GM12878 (cell line): ENCODE measurements around the gene YJU2. TPM values are rescaled to one million over a fixed set of nuclear protein-coding genes. Genes with fewer than 3 reads are reported as not detected.

Experiments used
- ATAC-seq: fragments of 200-7000 bp; cut with Tn5 transposase; 3 replicates; pipeline ENCODE4 v1.9.1; 2020; ENCODE audit warnings: mild to moderate bottlenecking, moderate library complexity
- BruUV-seq: library from RNA; stranded (reverse); fragments of 400-500 nt; replicated peaks from 2 replicates; lab custom pipeline; 2021; lab: Mats Ljungman, UMichigan
- CTCF ChIA-PET: fragments of 300-600 bp; sonication (Branson Sonifier 250); formaldehyde crosslinking; extraction: SDS; loops from one replicate; lab custom pipeline; 2021; ENCODE audit warnings: inconsistent platforms; lab: Yijun Ruan, JAX
- POLR2A ChIA-PET: fragments of 350-600 bp; formaldehyde crosslinking; extraction: SDS; loops from one replicate; lab custom pipeline; 2021; ENCODE audit warnings: inconsistent platforms; lab: Charles Lee
- RAD21 ChIA-PET: fragments of 300-600 bp; sonication (Branson Sonifier 250); formaldehyde crosslinking; loops from one replicate; lab custom pipeline; 2023; ENCODE audit warnings: antibody characterized with exemption; ENCODE audit not compliant: unreplicated experiment; lab: Charles Lee
- SMC1A ChIA-PET: fragments of 300-600 bp; sonication (Branson Sonifier 250); formaldehyde crosslinking; loops from one replicate; lab custom pipeline; 2023; ENCODE audit not compliant: unreplicated experiment, uncharacterized antibody; lab: Charles Lee
- DNase-seq: peaks from one replicate; pipeline ENCODE4 v3.0.0-alpha.2; 2011; ENCODE audit warnings: low read depth, low spot score
- FAIRE-seq: peaks from 3 replicates; lab custom pipeline; 2011; peaks lifted over from hg19 to GRCh38; lab: Jason Lieb, UNC
- H2AFZ ChIP-seq: 2 replicates; pipeline ENCODE4 v1.6.0; 2011; ENCODE audit warnings: low read depth, low read length, control low read depth; ENCODE audit not compliant: control insufficient read depth
- H3K27ac ChIP-seq: 2 replicates; pipeline ENCODE4 v1.5.1; 2011; ENCODE audit warnings: control low read depth; ENCODE audit not compliant: control insufficient read depth, insufficient read depth
- H3K27me3 ChIP-seq, 2 experiments: replicated peaks in 1 of 2; 2 replicates each; pipeline versions ENCODE4 v1.6.0 to v1.6.1; 2011; ENCODE audit warnings: low read length in 1 of 2; ENCODE audit not compliant: control insufficient read depth in 2 of 2, insufficient read depth in 2 of 2
- H3K36me3 ChIP-seq, 2 experiments: 2 replicates each; pipeline ENCODE4 v1.5.1; 2011; ENCODE audit warnings: low read length in 1 of 2; ENCODE audit not compliant: control insufficient read depth in 2 of 2, insufficient read depth in 2 of 2
- H3K4me1 ChIP-seq: 2 replicates; pipeline ENCODE4 v1.6.1; 2011; ENCODE audit warnings: mild to moderate bottlenecking, low read length, moderate library complexity, mixed read lengths; ENCODE audit not compliant: control insufficient read depth, insufficient read depth
- H3K4me2 ChIP-seq: 2 replicates; pipeline ENCODE4 v1.6.0; 2011; ENCODE audit warnings: control low read depth; ENCODE audit not compliant: control insufficient read depth, insufficient read depth
- H3K4me3 ChIP-seq: fragments of 200-600 bp; sonication (generic); 2 replicates; pipeline ENCODE4 v1.5.1; 2016
- H3K79me2 ChIP-seq: 2 replicates; pipeline ENCODE4 v1.6.0; 2011; ENCODE audit warnings: low read length; ENCODE audit not compliant: control insufficient read depth, insufficient read depth
- H3K9ac ChIP-seq: 2 replicates; pipeline ENCODE4 v1.8.0; 2011; ENCODE audit warnings: low read length, control low read depth, mixed read lengths; ENCODE audit not compliant: control insufficient read depth, insufficient read depth
- H3K9me3 ChIP-seq: replicated peaks from 3 replicates; pipeline ENCODE4 v1.5.1; 2011; ENCODE audit warnings: mild to moderate bottlenecking, low read length; ENCODE audit not compliant: control insufficient read depth, insufficient read depth
- H4K20me1 ChIP-seq: 2 replicates; pipeline ENCODE4 v1.6.0; 2011; ENCODE audit not compliant: control insufficient read depth, insufficient read depth
- CEBPB ChIP-seq, 2 experiments: fragments of 150-350 bp in 1 of 2; IDR thresholded peaks; 2 replicates each; pipeline ENCODE4 v1.6.1; 2012 to 2014; ENCODE audit warnings: low read depth in 2 of 2, low read length in 2 of 2, borderline replicate concordance in 1 of 2, inconsistent platforms in 1 of 2
- EED ChIP-seq: sonication (generic); IDR thresholded peaks from 2 replicates; pipeline ENCODE4 v1.6.1; 2016; ENCODE audit warnings: antibody characterized with exemption, low read depth
- JUND ChIP-seq: IDR thresholded peaks from 2 replicates; pipeline ENCODE4 v1.6.1; 2012; ENCODE audit warnings: low read depth, mild to moderate bottlenecking, low read length, improper control_type of control experiment, moderate library complexity
- KAT2A ChIP-seq: conservative IDR thresholded peaks from 2 replicates; pipeline ENCODE4 v1.6.1; 2011; ENCODE audit warnings: low read depth, low read length; ENCODE audit not compliant: control insufficient read depth
- POLR2AphosphoS2 ChIP-seq: IDR thresholded peaks from 2 replicates; pipeline ENCODE4 v1.6.1; 2011; ENCODE audit warnings: low read depth, mild to moderate bottlenecking, low read length, improper control_type of control experiment, moderate library complexity
- SRF ChIP-seq, 2 experiments: IDR thresholded peaks; 2 replicates each; pipeline ENCODE4 v1.6.1; 2011; ENCODE audit warnings: low read depth in 2 of 2, low read length in 2 of 2, mild to moderate bottlenecking in 1 of 2, moderate library complexity in 1 of 2
- TBL1XR1 ChIP-seq: IDR thresholded peaks from 2 replicates; pipeline ENCODE4 v1.6.1; 2012; ENCODE audit warnings: low read depth, low read length, improper control_type of control experiment
- ZNF207 ChIP-seq: fragments of 450-650 bp; IDR thresholded peaks from 2 replicates; pipeline ENCODE4 v1.6.1; 2014; ENCODE audit warnings: antibody characterized with exemption, mild to moderate bottlenecking, borderline replicate concordance
- ZNF384 ChIP-seq: IDR thresholded peaks from 2 replicates; pipeline ENCODE4 v1.6.1; 2012; ENCODE audit warnings: low read depth, mild to moderate bottlenecking, low read length, improper control_type of control experiment, borderline replicate concordance
- WGBS: methylation state at CpG from one replicate; pipeline ENCODE4 v1.1.6; 2016; ENCODE audit warnings: low lambda C conversion rate; ENCODE audit not compliant: insufficient replicate concordance, insufficient coverage; ENCODE audit errors: missing lambda C conversion rate; 5-methylcytosine and 5-hydroxymethylcytosine counted together
- in situ Hi-C: fragments of 300-500 bp; cut with MboI; formaldehyde crosslinking; loops from 9 replicates; pipeline ENCODE4 v1.14.3; 2018; ENCODE audit warnings: mixed read lengths
- intact Hi-C: fragments of 100-400 bp; cut with micrococcal nuclease; formaldehyde crosslinking; loops from one replicate; pipeline ENCODE4 v1.14.2; 2022; ENCODE audit not compliant: unreplicated experiment
- polyA plus RNA-seq, 11 experiments: library from polyadenylated mRNA; depleted of rRNA in 4 of 11; unstranded in 6 of 11; stranded (reverse) in 5 of 11; fragments of >200 nt; fragmentation: Nextera tagmentation in 4 of 11; fragmentation: Illumina TruSeq in 1 of 11; extraction: Ambion mirVana in 4 of 11; extraction: Trizol in 1 of 11; gene quantifications; 1 replicate in 1 of 11; 2 replicates in 10 of 11; pipeline versions ENCODE4 v1.2.1 to v1.2.3, GENCODE V29; 2011 to 2016; ENCODE audit warnings: inconsistent platforms in 2 of 11, missing spikeins in 2 of 11, low read depth in 1 of 11
- total RNA-seq, 4 experiments: library from RNA; depleted of rRNA in 3 of 4; stranded (reverse); fragments of >200 nt in 3 of 4; fragmentation: Illumina TruSeq in 1 of 4; extraction: Trizol in 1 of 4; gene quantifications; 2 replicates each; pipeline versions ENCODE4 v1.2.1 to v1.2.3, GENCODE V29; 2013 to 2021
- TF ChIP-seq, protein P1 (sequence below): fragments of 450-650 bp; IDR thresholded peaks from 2 replicates; pipeline ENCODE4 v1.6.1; 2017; ENCODE audit warnings: low read depth, mild to moderate bottlenecking, moderate library complexity
- TF ChIP-seq, protein P2 (sequence below): fragments of 450-650 bp; IDR thresholded peaks from 2 replicates; pipeline ENCODE4 v1.6.1; 2017; ENCODE audit warnings: borderline replicate concordance
- TF ChIP-seq, protein P3 (sequence below): fragments of 150-350 bp; IDR thresholded peaks from 2 replicates; pipeline ENCODE4 v1.6.1; 2016; ENCODE audit warnings: low read depth, low read length
- TF ChIP-seq, protein P4 (sequence below): IDR thresholded peaks from 2 replicates; pipeline ENCODE4 v1.6.1; 2011; ENCODE audit warnings: borderline replicate concordance, low read depth, mild to moderate bottlenecking, moderate library complexity, low read length; ENCODE audit not compliant: insufficient read depth, poor library complexity, severe bottlenecking
- TF ChIP-seq, protein P5 (sequence below): fragments of 450-650 bp; IDR thresholded peaks from 2 replicates; pipeline ENCODE4 v1.6.1; 2016; ENCODE audit warnings: mild to moderate bottlenecking

YJU2 gene
- total and polyA plus RNA-seq, 10 of the 15 experiments (the other 5 are each of a cell fraction or from before 2014, with no cell fraction given), result 0.26 to 40.7 (median 23.8) TPM

DNA sequence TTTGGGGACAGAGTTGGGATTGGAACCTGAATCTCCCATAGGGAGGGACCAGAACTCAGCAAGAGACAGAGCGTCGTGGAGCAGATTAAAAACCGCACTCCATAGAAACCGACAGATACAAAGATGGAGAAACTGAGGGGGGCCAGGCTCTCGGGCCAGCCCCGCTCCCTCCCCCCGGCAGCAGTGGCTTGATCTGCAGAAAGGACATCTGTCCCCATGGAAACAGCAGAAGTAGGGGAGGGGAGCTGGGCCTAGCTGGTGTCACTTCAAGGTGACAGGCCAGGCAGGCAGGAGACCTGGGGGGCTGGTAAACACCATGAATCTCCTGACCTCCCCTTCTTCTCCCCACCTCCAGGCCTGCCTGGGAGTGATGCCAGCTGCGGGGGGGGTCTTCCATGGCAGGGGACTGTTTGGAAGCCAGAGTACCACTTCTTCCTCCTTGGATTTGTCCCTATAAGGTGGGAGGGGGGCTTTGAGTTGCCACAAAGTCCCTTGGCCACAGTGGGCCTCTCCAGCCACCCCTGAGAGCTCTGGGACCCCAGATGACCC lies 44.4 kb downstream of the YJU2 start:
- intact Hi-C loops (no loop called here), in situ Hi-C loops (no loop called here)
- SMC1A ChIA-PET, result no interaction called here
- no peaks in the 10 kb centered on the region for H3K9me3 ChIP-seq
- H3K27me3 ChIP-seq, result no peaks in the 10 kb centered on the region
- 59% methylated on average over 7 of the region's 8 CpGs for WGBS
- H3K79me2 ChIP-seq, result no peaks in the 10 kb centered on the region
- ATAC-seq, result no peak
- no TSS peak for BruUV-seq
- H3K4me2 ChIP-seq, result no peak overlapping the region
- RAD21 ChIA-PET, result no interaction called here
- CTCF ChIA-PET, result no interaction called here
- H2AFZ ChIP-seq, result no peak overlapping the region
- FAIRE-seq, result no peak
- POLR2A ChIA-PET, result no interaction called here
- H3K9ac ChIP-seq, result no peak overlapping the region
- H3K4me3 ChIP-seq, result no peak overlapping the region
- no peak overlapping the region for H3K27ac ChIP-seq
- H3K4me1 ChIP-seq, result no peaks in the 10 kb centered on the region
- no peaks in the 10 kb centered on the region for H4K20me1 ChIP-seq
- H3K36me3 ChIP-seq, result no peaks in the 10 kb centered on the region
- no peak for DNase-seq
- TF ChIP-seq, protein P1, sequence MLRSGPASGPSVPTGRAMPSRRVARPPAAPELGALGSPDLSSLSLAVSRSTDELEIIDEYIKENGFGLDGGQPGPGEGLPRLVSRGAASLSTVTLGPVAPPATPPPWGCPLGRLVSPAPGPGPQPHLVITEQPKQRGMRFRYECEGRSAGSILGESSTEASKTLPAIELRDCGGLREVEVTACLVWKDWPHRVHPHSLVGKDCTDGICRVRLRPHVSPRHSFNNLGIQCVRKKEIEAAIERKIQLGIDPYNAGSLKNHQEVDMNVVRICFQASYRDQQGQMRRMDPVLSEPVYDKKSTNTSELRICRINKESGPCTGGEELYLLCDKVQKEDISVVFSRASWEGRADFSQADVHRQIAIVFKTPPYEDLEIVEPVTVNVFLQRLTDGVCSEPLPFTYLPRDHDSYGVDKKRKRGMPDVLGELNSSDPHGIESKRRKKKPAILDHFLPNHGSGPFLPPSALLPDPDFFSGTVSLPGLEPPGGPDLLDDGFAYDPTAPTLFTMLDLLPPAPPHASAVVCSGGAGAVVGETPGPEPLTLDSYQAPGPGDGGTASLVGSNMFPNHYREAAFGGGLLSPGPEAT, result no peak
- TF ChIP-seq, protein P2, sequence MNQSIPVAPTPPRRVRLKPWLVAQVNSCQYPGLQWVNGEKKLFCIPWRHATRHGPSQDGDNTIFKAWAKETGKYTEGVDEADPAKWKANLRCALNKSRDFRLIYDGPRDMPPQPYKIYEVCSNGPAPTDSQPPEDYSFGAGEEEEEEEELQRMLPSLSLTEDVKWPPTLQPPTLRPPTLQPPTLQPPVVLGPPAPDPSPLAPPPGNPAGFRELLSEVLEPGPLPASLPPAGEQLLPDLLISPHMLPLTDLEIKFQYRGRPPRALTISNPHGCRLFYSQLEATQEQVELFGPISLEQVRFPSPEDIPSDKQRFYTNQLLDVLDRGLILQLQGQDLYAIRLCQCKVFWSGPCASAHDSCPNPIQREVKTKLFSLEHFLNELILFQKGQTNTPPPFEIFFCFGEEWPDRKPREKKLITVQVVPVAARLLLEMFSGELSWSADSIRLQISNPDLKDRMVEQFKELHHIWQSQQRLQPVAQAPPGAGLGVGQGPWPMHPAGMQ, result no peak
- no peak for TF ChIP-seq KAT2A
- no peak for TF ChIP-seq JUND
- TF ChIP-seq POLR2AphosphoS2, result no peak
- no peak for TF ChIP-seq ZNF384
- no peak for TF ChIP-seq EED
- no peak for TF ChIP-seq CEBPB (IDR thresholded peaks at IDR 0.05; ENCODE audit: borderline replicate concordance in 1 of 2, low read depth in 2 of 2, low read length in 2 of 2)
- TF ChIP-seq, protein P3, sequence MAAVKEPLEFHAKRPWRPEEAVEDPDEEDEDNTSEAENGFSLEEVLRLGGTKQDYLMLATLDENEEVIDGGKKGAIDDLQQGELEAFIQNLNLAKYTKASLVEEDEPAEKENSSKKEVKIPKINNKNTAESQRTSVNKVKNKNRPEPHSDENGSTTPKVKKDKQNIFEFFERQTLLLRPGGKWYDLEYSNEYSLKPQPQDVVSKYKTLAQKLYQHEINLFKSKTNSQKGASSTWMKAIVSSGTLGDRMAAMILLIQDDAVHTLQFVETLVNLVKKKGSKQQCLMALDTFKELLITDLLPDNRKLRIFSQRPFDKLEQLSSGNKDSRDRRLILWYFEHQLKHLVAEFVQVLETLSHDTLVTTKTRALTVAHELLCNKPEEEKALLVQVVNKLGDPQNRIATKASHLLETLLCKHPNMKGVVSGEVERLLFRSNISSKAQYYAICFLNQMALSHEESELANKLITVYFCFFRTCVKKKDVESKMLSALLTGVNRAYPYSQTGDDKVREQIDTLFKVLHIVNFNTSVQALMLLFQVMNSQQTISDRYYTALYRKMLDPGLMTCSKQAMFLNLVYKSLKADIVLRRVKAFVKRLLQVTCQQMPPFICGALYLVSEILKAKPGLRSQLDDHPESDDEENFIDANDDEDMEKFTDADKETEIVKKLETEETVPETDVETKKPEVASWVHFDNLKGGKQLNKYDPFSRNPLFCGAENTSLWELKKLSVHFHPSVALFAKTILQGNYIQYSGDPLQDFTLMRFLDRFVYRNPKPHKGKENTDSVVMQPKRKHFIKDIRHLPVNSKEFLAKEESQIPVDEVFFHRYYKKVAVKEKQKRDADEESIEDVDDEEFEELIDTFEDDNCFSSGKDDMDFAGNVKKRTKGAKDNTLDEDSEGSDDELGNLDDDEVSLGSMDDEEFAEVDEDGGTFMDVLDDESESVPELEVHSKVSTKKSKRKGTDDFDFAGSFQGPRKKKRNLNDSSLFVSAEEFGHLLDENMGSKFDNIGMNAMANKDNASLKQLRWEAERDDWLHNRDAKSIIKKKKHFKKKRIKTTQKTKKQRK, result no peak
- TF ChIP-seq, protein P4, sequence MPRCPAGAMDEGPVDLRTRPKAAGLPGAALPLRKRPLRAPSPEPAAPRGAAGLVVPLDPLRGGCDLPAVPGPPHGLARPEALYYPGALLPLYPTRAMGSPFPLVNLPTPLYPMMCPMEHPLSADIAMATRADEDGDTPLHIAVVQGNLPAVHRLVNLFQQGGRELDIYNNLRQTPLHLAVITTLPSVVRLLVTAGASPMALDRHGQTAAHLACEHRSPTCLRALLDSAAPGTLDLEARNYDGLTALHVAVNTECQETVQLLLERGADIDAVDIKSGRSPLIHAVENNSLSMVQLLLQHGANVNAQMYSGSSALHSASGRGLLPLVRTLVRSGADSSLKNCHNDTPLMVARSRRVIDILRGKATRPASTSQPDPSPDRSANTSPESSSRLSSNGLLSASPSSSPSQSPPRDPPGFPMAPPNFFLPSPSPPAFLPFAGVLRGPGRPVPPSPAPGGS, result no peak
- no peak for TF ChIP-seq TBL1XR1
- TF ChIP-seq ZNF207, result no peak
- TF ChIP-seq SRF (IDR thresholded peaks at IDR 0.05; ENCODE audit: low read depth in 2 of 2, low read length in 2 of 2), result no peak
- TF ChIP-seq, protein P5, sequence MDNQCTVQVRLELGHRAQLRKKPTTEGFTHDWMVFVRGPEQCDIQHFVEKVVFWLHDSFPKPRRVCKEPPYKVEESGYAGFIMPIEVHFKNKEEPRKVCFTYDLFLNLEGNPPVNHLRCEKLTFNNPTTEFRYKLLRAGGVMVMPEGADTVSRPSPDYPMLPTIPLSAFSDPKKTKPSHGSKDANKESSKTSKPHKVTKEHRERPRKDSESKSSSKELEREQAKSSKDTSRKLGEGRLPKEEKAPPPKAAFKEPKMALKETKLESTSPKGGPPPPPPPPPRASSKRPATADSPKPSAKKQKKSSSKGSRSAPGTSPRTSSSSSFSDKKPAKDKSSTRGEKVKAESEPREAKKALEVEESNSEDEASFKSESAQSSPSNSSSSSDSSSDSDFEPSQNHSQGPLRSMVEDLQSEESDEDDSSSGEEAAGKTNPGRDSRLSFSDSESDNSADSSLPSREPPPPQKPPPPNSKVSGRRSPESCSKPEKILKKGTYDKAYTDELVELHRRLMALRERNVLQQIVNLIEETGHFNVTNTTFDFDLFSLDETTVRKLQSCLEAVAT, result no peak
